HEK293 (cell line): Measurements from ENCODE around the gene ALG6.

ENCODE experiments used
- TF ChIP-seq, protein P1 (sequence below): fragments of 450-650 bp; formaldehyde crosslinking; IDR thresholded peaks from 2 replicates; pipeline ENCODE4 v1.5.1; 2016; ENCODE audit warnings: missing biosample characterization, missing genetic modification characterization
- TF ChIP-seq, protein P2 (sequence below): fragments of 450-650 bp; formaldehyde crosslinking; IDR thresholded peaks from 2 replicates; pipeline ENCODE4 v1.5.1; 2016; ENCODE audit warnings: missing biosample characterization, missing genetic modification characterization

DNA sequence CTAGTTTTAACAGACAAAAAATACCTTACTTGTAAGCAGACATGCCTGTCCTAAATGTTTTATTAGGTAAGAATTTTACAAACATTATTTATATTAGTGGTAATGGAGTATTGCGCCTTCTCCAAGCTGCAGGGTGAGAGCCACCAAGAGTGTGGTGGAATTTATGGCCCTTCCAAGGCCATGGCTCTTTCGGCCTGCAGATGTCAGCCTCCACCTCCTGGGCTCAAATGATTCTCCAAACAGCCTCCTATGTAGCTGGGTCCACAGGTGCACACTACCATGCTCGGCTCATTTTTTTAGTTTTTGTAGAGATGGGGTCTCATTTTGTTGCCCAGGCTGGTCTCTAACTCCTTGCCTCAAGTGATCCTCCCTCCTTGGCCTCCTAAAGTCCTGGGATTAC is 99.3 kb downstream of the ALG6 start:
- TF ChIP-seq, protein P1, sequence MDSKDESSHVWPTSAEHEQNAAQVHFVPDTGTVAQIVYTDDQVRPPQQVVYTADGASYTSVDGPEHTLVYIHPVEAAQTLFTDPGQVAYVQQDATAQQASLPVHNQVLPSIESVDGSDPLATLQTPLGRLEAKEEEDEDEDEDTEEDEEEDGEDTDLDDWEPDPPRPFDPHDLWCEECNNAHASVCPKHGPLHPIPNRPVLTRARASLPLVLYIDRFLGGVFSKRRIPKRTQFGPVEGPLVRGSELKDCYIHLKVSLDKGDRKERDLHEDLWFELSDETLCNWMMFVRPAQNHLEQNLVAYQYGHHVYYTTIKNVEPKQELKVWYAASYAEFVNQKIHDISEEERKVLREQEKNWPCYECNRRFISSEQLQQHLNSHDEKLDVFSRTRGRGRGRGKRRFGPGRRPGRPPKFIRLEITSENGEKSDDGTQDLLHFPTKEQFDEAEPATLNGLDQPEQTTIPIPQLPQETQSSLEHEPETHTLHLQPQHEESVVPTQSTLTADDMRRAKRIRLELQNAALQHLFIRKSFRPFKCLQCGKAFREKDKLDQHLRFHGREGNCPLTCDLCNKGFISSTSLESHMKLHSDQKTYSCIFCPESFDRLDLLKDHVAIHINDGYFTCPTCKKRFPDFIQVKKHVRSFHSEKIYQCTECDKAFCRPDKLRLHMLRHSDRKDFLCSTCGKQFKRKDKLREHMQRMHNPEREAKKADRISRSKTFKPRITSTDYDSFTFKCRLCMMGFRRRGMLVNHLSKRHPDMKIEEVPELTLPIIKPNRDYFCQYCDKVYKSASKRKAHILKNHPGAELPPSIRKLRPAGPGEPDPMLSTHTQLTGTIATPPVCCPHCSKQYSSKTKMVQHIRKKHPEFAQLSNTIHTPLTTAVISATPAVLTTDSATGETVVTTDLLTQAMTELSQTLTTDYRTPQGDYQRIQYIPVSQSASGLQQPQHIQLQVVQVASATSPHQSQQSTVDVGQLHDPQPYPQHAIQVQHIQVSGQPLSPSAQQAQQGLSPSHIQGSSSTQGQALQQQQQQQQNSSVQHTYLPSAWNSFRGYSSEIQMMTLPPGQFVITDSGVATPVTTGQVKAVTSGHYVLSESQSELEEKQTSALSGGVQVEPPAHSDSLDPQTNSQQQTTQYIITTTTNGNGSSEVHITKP (tag by site-specific recombination), result no peak
- TF ChIP-seq, protein P2, sequence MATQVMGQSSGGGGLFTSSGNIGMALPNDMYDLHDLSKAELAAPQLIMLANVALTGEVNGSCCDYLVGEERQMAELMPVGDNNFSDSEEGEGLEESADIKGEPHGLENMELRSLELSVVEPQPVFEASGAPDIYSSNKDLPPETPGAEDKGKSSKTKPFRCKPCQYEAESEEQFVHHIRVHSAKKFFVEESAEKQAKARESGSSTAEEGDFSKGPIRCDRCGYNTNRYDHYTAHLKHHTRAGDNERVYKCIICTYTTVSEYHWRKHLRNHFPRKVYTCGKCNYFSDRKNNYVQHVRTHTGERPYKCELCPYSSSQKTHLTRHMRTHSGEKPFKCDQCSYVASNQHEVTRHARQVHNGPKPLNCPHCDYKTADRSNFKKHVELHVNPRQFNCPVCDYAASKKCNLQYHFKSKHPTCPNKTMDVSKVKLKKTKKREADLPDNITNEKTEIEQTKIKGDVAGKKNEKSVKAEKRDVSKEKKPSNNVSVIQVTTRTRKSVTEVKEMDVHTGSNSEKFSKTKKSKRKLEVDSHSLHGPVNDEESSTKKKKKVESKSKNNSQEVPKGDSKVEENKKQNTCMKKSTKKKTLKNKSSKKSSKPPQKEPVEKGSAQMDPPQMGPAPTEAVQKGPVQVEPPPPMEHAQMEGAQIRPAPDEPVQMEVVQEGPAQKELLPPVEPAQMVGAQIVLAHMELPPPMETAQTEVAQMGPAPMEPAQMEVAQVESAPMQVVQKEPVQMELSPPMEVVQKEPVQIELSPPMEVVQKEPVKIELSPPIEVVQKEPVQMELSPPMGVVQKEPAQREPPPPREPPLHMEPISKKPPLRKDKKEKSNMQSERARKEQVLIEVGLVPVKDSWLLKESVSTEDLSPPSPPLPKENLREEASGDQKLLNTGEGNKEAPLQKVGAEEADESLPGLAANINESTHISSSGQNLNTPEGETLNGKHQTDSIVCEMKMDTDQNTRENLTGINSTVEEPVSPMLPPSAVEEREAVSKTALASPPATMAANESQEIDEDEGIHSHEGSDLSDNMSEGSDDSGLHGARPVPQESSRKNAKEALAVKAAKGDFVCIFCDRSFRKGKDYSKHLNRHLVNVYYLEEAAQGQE (tag by site-specific recombination), result no peak
